Activated CD4-positive, alpha-beta T cell treated with anti-CD3 and anti-CD28 coated beads for 4 hours (primary cell): ENCODE measurements around the gene HILPDA.
A peak's percentile ranks its signal among the peaks of the same experiment; 100 is the strongest.

Source experiments
- DNase-seq, 2 donors: peaks; one replicate each; pipeline ENCODE4 v3.0.0-alpha.2; 2020

Gene HILPDA

GRCh38 chr7:128455543-128456254 lies at the start of gene HILPDA:
TSS of gene HILPDA (plus strand) at chr7:128455878. CDS start at chr7:128457269, 1,391 bp downstream.
- peak; percentile 91 to 94 for DNase-seq

GRCh38 chr7:128406314-128407232 lies 49.1 kb upstream of the HILPDA start:
- no peak for DNase-seq

DNA sequence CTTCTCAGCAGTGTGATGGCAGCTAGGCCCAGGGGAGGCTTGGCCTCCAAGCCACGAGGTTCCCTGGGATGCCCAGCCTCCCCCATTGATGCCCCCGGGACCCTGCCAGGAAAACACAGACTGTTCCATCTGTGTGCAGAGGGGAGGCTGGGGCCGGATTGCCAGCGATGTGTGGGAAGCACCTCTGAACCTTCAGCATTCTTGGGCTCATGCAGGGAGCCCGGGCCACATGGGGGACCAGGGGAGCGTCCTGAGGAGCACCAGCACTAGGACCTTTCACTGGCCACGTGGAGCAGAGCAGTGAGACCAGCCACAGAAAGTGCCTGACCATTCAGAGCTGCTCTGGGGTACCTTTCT lies 48.5 kb upstream of the HILPDA start:
- no peak for DNase-seq

GRCh38 chr7:128407751-128408708 lies 47.6 kb upstream of the HILPDA start:
- DNase-seq = no peak

GRCh38 chr7:128408709-128409595 lies 46.7 kb upstream of the HILPDA start:
- no peak for DNase-seq

DNA sequence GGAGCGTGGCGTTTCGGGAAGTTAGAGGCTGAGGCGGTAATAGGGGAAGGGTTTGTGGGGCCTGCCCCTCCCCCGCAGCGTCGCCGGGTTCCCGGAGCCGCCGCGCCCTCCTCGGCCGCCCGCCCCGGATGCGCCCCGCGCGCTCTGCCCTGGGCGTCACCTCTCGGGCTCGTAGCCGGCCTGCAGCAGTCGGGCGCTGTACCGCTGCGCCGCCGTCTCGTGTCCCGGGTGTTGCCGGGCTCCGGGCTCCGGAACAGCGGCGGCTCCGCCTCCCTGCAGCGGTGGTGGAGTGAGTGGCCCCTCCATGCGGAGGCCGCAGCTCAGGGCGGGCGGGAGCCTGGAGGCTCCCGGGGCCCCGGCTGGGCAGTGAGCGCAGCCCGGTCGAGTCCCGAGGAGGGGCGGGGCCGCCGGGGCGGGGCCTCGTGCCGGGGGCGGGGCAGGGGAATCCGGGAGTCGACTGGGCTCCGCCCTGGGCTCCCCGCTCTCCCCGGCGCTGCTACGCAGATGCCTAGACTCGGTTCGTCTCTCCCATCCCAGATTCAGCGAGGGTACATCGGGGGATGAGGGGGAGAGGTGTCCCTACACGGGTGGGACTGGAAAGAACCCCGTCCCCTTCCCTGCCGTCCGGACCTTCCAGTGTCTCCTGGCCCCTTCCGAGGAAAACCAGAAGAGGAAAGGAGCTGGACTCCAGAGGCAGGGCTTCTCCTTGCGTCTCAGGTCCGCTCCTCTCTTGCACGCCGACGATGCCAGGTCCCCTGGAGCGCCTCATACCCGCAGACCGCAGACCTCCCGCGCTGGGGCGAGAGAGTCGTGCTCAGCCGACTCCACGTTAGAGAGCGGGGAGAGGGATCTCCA lies 45.9 kb upstream of the HILPDA start, which contains the start of gene IMPDH1:
IMPDH1 (minus strand) TSS at position 387 of the 855 bp plus-strand sequence; CDS start at position 306, 81 bp downstream.
- peak; percentile 79 to 87 for DNase-seq

DNA sequence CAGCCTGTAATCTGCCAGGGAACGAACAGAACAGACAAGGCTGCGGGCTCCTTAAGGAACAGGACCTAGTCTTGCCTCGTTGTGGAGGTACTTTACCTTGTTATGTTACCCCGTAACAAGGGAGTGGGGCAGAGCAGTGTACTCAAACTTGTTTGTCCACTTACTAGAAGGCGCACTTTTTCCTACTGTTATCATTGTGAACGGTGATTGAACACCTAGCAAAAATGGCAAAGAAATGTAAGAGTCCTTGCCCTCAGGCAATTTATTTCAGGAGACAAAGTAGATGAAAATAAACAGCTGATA lies 45.3 kb upstream of the HILPDA start:
- no peak for DNase-seq

DNA sequence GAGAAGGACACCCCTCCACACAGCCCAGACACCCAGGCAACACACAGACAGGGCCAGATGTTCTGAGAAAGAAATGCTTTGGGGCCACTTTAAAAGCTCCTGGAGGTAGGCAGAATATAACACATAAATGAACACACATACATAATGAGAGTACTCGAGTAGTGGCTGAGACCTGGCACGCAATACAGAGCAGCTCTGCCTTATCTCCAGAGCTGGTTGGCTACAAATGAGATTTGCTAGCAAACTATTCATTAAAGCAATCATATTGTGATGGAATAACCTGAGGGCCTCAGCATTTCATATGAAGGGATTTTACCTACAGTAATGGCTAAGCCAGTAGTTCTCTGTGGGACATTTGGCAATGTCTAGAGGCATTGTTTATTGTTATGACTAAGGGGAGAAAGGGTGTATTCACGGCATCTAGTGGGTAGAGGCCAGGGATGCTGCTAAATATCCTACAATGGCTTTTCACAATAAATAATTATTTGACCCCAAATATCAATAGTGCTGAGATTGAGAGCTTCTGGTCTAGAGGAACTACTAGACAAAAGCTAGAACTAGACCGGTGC lies 40.4 kb upstream of the HILPDA start:
- no peak for DNase-seq

DNA sequence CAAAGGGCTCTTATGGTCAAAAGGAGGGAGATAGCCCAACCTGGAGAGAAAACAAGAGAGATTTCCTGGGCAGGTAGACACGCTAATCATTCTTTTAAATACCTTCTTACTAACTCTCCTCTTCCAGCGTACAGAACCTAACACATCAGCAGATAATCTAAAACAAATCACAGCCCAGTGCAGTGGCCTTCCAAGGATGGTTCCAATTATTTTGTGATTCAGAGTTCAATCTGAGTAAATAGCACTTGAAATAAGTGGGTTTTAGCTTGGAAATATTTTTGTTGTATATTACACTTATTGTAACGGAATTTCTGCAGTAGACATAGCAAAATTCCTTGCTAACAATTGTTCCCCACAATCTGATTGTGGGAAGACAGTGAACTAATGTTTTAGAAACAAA lies 38.6 kb upstream of the HILPDA start:
- DNase-seq = no peak

GRCh38 chr7:128419257-128419656 lies 36.4 kb upstream of the HILPDA start:
- no peak for DNase-seq

DNA sequence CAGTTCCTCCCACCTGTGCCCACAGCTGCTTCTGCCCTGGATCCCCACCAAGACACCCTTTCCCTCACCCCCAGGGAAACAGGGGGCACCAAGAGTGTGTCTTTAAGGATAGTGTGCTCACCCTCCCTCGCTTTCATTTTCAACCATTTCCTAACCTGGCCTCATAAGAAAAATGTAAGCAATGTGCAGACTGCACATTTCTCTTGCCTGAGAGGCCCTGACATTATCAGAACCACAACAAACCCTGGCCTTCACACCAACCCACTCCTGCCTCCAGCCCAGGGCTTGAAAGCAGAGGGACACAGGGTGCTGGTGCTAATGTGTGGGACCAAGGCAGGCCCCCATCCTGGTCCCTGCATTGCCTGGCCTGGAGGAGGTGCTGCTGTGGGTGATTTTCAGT lies 34.9 kb upstream of the HILPDA start:
- DNase-seq = no peak

DNA sequence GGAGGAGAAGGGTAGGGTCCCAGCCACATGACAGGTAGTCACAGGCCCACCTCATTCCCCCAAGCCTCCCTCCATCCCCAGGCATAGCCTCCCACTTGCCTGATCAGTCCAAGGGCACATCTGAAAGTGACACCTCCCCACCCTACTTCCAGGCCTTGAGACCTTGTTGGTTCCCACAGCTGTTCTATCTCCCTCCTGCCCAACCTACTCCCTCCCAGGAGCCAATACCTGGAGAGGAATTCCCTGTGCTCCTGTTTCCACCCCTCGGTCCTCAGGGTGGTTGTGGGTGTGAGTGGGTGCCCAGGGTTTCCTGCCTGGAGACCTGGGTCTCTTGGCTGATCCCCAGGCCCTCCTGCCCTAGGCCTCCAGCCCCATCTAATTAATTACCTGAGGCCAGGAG lies 34.3 kb upstream of the HILPDA start:
- DNase-seq = no peak

DNA sequence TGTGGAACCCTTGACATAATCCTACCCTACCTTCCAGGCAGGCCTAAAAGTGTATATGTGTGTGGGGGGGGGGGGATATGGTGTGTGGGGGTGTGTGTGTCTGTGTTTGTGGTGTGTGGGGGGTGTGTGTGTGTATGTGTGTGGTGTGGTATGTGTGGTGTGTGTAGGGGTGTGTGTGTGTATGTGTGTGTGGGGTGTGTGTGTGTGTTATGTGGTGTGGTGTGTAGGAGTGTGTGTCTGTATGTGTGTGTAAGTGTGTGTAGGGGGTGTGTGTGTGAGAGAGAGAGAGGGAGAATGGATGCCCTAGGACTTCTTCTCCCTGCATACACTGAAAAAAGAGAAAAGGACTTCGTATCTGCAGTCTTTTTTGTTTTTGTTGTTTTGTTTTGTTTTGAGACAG lies 33.6 kb upstream of the HILPDA start:
- DNase-seq = no peak

GRCh38 chr7:128422842-128423241 lies 32.8 kb upstream of the HILPDA start:
- no peak for DNase-seq

- DNase-seq = no peak
These were observed 30.9 kb upstream of the HILPDA start for GRCh38 chr7:128424686-128425275.

GRCh38 chr7:128425850-128426249 lies 29.8 kb upstream of the HILPDA start:
- DNase-seq = peak; percentile 55 to 75

GRCh38 chr7:128427289-128427891 lies 28.3 kb upstream of the HILPDA start:
- DNase-seq = no peak

- DNase-seq = no peak
These were observed 25.5 kb upstream of the HILPDA start for GRCh38 chr7:128430207-128430606.

GRCh38 chr7:128431221-128431620 lies 24.5 kb upstream of the HILPDA start:
- DNase-seq = no peak

DNA sequence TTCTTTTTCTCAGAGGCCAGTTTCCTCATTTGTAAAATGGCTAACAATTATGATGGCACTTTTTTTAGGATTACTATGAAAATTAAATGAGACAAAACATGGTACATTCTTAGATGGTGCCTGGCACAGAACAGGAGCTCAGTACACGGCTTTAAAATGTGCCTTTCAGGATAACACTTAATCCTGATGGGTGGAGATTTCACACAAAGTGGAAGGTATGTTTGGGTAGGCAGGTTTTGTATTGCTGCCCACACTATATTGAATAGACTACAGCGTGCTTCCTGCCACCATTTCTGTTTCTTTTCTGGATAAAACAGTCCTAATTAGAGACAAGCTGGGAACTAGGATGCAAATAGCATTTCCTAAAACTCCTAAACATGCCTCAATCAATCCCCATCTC lies 23.9 kb upstream of the HILPDA start:
- DNase-seq = no peak
